ENCODE measurements around the gene RFTN1. TPM values are rescaled to one million over a fixed set of nuclear protein-coding genes. Genes with fewer than 3 reads are reported as not detected.

The RFTN1 gene
- total and polyA plus RNA-seq, 2 of the 8 experiments (the other 6 are each of a cell fraction or from before 2014, with no cell fraction given), result 4.6 to 6.7 TPM

GRCh38 chr3:16485395-16485992 lies 28.0 kb downstream of the RFTN1 start (continued):
- TF ChIP-seq CHD7 (IDR thresholded peaks at IDR 0.05; ENCODE audit: insufficient replicate concordance, low read length), result no peak
- no peak for TF ChIP-seq ATF2 (IDR thresholded peaks at IDR 0.05; ENCODE audit: low read length)
- TF ChIP-seq TAF1 (IDR thresholded peaks at IDR 0.05; ENCODE audit: low read depth, low read length), result no peak
- no peak for TF ChIP-seq PHF8 (conservative IDR thresholded peaks at IDR 0.05; ENCODE audit: low read depth, low read length)
- no peak for TF ChIP-seq GTF2F1 (IDR thresholded peaks at IDR 0.05; ENCODE audit: borderline replicate concordance, low read depth, low read length)

Data from H1 (cell line).